Measurements from ENCODE around the gene ALPK1. TPM values are rescaled to one million over a fixed set of nuclear protein-coding genes. Genes with fewer than 3 reads are reported as not detected.
A peak's percentile ranks its signal among the peaks of the same experiment; 100 is the strongest.

Gene ALPK1
- polyA plus RNA-seq, 3 donors = 5.3 to 14.2 (median 8.1) TPM

GRCh38 chr4:112378858-112379257 is 81.7 kb downstream of the ALPK1 start:
- peaks cover 59 to 67% of the 10 kb centered on the region in 2 donors for H3K36me3 Mint-ChIP-seq
- no peak overlapping the region for H3K4me3 Mint-ChIP-seq
- Histone ChIP-seq H3K4me1 (ENCODE audit: control insufficient read depth in 1 of 2, insufficient read depth in 2 of 2, low read length in 2 of 2) (no peaks in the 10 kb centered on the region), H3K4me3 (replicated peaks in 1 of 3; ENCODE audit: low read depth in 2 of 3, low read length in 3 of 3) (no peak overlapping the region), H4K20me1 (ENCODE audit: insufficient read depth, low read length) (no peaks in the 10 kb centered on the region), H3K27ac (ENCODE audit: low read depth in 1 of 2, low read length in 2 of 2) (no peak overlapping the region), H3K9me3 (replicated peaks in 1 of 2; ENCODE audit: control insufficient read depth in 1 of 2, insufficient read depth in 1 of 2, low read length in 2 of 2) (no peaks in the 10 kb centered on the region), H3K4me2 (replicated peaks; ENCODE audit: extremely low read depth, low read length, poor library complexity, severe bottlenecking) (no peak overlapping the region), H3K27me3 (ENCODE audit: control insufficient read depth in 2 of 2, insufficient read depth in 2 of 2, low read length in 2 of 2) (no peaks in the 10 kb centered on the region), H2AFZ (ENCODE audit: insufficient read depth, low read depth, low read length, poor library complexity, severe bottlenecking) (no peak overlapping the region), H3K79me2 (ENCODE audit: insufficient read depth, low read length) (no peaks in the 10 kb centered on the region), H3K9ac (ENCODE audit: insufficient read depth, low read length, poor library complexity, severe bottlenecking) (no peak overlapping the region), H3K36me3 (replicated peaks in 1 of 2; ENCODE audit: control insufficient read depth in 1 of 2, insufficient read depth in 2 of 2, low read length in 2 of 2) (peaks cover 49 to 69% of the 10 kb centered on the region in 2 donors)
- DNase-seq = no peak
- H3K9me3 Mint-ChIP-seq = no peaks in the 10 kb centered on the region
- no CpG with 5 or more reads among the region's 3 CpGs for WGBS (ENCODE audit: insufficient coverage)
- no peak for TF ChIP-seq CTCF (IDR thresholded peaks at IDR 0.05)
- intact Hi-C loops (cut with micrococcal nuclease) = no loop called here
- no peak overlapping the region for H3K27ac Mint-ChIP-seq
- H3K4me1 Mint-ChIP-seq = no peaks in the 10 kb centered on the region
- no peaks in the 10 kb centered on the region for H3K27me3 Mint-ChIP-seq (ENCODE audit: low read depth in 3 of 3)

DNA sequence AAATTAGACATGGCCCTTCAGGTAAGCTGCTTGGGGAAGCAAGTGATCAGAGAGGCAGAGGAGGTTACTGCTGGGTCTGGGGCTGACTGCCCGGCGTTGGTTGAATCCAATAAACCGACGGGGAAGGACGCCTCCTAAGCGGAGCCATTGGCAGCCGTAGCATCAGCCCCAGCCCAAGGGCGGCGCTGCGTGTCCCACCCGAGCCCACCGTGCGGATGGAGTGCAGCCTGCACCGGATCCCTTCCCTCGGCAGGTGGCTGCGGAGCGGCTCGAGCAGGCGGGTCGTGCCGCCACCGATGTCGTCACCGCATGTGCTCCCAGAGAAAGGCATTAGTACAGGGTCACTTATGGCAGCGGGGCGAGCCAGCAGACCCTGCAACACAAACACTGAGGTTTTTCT is 82.1 kb downstream of the ALPK1 start:
- no peaks in the 10 kb centered on the region for H3K4me1 Mint-ChIP-seq
- DNase-seq = no peak
- no peaks in the 10 kb centered on the region for H3K27me3 ChIP-seq (ENCODE audit: control insufficient read depth in 2 of 2, insufficient read depth in 2 of 2, low read length in 2 of 2)
- no peak overlapping the region for H3K27ac ChIP-seq (ENCODE audit: low read depth in 1 of 2, low read length in 2 of 2)
- peak overlapping the region in 1 of 7 donors; percentile 10 for H3K27ac Mint-ChIP-seq
- H3K36me3 ChIP-seq (replicated peaks in 1 of 2; ENCODE audit: control insufficient read depth in 1 of 2, insufficient read depth in 2 of 2, low read length in 2 of 2) = peaks cover 53 to 74% of the 10 kb centered on the region in 2 donors
- H3K27me3 Mint-ChIP-seq (ENCODE audit: low read depth in 3 of 3) = no peaks in the 10 kb centered on the region
- intact Hi-C loops (cut with micrococcal nuclease) = no loop called here
- no peaks in the 10 kb centered on the region for H3K79me2 ChIP-seq (ENCODE audit: insufficient read depth, low read length)
- H3K4me1 ChIP-seq (ENCODE audit: control insufficient read depth in 1 of 2, insufficient read depth in 2 of 2, low read length in 2 of 2) = no peaks in the 10 kb centered on the region
- H3K4me2 ChIP-seq (replicated peaks; ENCODE audit: extremely low read depth, low read length, poor library complexity, severe bottlenecking) = no peak overlapping the region
- no peaks in the 10 kb centered on the region for H3K9me3 ChIP-seq (replicated peaks in 1 of 2; ENCODE audit: control insufficient read depth in 1 of 2, insufficient read depth in 1 of 2, low read length in 2 of 2)
- no peaks in the 10 kb centered on the region for H4K20me1 ChIP-seq (ENCODE audit: insufficient read depth, low read length)
- no peaks in the 10 kb centered on the region for H3K9me3 Mint-ChIP-seq
- 97% methylated on average over 25 of the region's 26 CpGs for WGBS (ENCODE audit: insufficient coverage)
- H3K9ac ChIP-seq (ENCODE audit: insufficient read depth, low read length, poor library complexity, severe bottlenecking) = no peak overlapping the region
- peaks cover 61 to 71% of the 10 kb centered on the region in 2 donors for H3K36me3 Mint-ChIP-seq
- TF ChIP-seq CTCF (IDR thresholded peaks at IDR 0.05) = no peak
- no peak overlapping the region for H2AFZ ChIP-seq (ENCODE audit: insufficient read depth, low read depth, low read length, poor library complexity, severe bottlenecking)
- H3K4me3 Mint-ChIP-seq = no peak overlapping the region
- H3K4me3 ChIP-seq (replicated peaks in 1 of 3; ENCODE audit: low read depth in 2 of 3, low read length in 3 of 3) = no peak overlapping the region

All from CD14-positive monocyte (primary cell).